GM19397 (cell line): ENCODE data around the gene MAD1L1.
A peak's percentile ranks its signal among the peaks of the same experiment; 100 is the strongest.

Source experiments
- ATAC-seq: cut with Tn5 transposase; IDR thresholded peaks from one replicate; pipeline ENCODE4 v1.9.1; 2021; ENCODE audit warnings: mild to moderate bottlenecking, moderate library complexity; ENCODE audit not compliant: unreplicated experiment

The MAD1L1 gene

GRCh38 chr7:2242541-2243429 is 10.0 kb upstream of the MAD1L1 start:
- no peak for ATAC-seq

- peak; percentile 69 for ATAC-seq
Measured at GRCh38 chr7:2241580-2242540, 9.1 kb upstream of the MAD1L1 start, which contains the start of the genes MRM2 and NUDT1. TSS of gene MRM2 (minus strand) at chr7:2242205. CDS start at chr7:2242169, 36 bp downstream. TSS of gene NUDT1 (plus strand) at chr7:2242226. CDS start at chr7:2244575, 2,349 bp downstream.

GRCh38 chr7:2239242-2239641 is 6.5 kb upstream of the MAD1L1 start:
- no peak for ATAC-seq

- peak; percentile 46 for ATAC-seq
Measured at GRCh38 chr7:2237109-2237602, 4.4 kb upstream of the MAD1L1 start.

- ATAC-seq, result no peak
Measured at GRCh38 chr7:2233926-2234325, 1.2 kb upstream of the MAD1L1 start.

- peak; percentile 30 for ATAC-seq
Measured at GRCh38 chr7:2231992-2232765, 566 bp downstream of the MAD1L1 start.

GRCh38 chr7:2230882-2231281 is 1.9 kb downstream of the MAD1L1 start:
- ATAC-seq, result no peak

GRCh38 chr7:2230226-2230625 is 2.5 kb downstream of the MAD1L1 start:
- ATAC-seq, result no peak

GRCh38 chr7:2229467-2229866 is 3.3 kb downstream of the MAD1L1 start:
- ATAC-seq, result no peak

GRCh38 chr7:2228921-2229320 is 3.8 kb downstream of the MAD1L1 start:
- no peak for ATAC-seq

- no peak for ATAC-seq
Measured at GRCh38 chr7:2227699-2228098, 5.0 kb downstream of the MAD1L1 start.

- no peak for ATAC-seq
Measured at GRCh38 chr7:2225830-2226229, 6.9 kb downstream of the MAD1L1 start.

GRCh38 chr7:2225336-2225735 is 7.4 kb downstream of the MAD1L1 start:
- no peak for ATAC-seq

GRCh38 chr7:2224934-2225333 is 7.8 kb downstream of the MAD1L1 start:
- no peak for ATAC-seq

- ATAC-seq, result no peak
Measured at GRCh38 chr7:2224491-2224928, 8.2 kb downstream of the MAD1L1 start.

- ATAC-seq, result no peak
Measured at GRCh38 chr7:2223321-2223720, 9.4 kb downstream of the MAD1L1 start.

- no peak for ATAC-seq
Measured at GRCh38 chr7:2222516-2222915, 10.2 kb downstream of the MAD1L1 start.

- ATAC-seq, result no peak
Measured at GRCh38 chr7:2220954-2221353, 11.8 kb downstream of the MAD1L1 start.

- no peak for ATAC-seq
Measured at GRCh38 chr7:2220506-2220905, 12.2 kb downstream of the MAD1L1 start.

GRCh38 chr7:2220030-2220429 is 12.7 kb downstream of the MAD1L1 start:
- no peak for ATAC-seq
